ENCODE results near the gene CAMKMT.
"Not testable (repeated sequence)": the region's sequence is repeated elsewhere in the genome, so short reads cannot be mapped to it uniquely, and the experiment has no call there.

Gene CAMKMT

DNA sequence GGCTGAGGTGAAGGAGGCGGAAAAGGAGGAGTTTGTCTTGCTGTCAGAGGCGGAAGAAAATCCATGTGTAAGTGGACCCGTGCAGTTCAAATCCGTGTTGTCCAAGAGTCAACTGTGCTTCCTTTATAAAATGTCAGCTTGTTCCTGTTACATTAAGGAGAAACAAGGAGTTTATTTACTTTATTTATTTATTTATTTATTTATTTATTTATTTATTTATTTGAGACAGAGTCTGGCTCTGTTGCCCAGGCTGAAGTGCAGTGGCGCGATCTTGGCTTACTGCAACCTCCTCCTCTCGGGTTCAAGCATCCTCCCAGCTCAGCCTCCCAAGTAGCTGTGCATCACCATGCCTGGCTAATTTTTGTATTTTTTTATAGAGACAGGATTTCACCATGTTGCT lies 143.9 kb downstream of the CAMKMT start:
- not testable (repeated sequence) for DNase-seq (ENCODE audit: low spot score)

GRCh38 chr2:44510246-44510645 lies 148.5 kb downstream of the CAMKMT start:
- no peak for DNase-seq (ENCODE audit: low spot score)

- DNase-seq (ENCODE audit: low spot score), result no peak
Observed at GRCh38 chr2:44515416-44515815, 153.7 kb downstream of the CAMKMT start.

DNA sequence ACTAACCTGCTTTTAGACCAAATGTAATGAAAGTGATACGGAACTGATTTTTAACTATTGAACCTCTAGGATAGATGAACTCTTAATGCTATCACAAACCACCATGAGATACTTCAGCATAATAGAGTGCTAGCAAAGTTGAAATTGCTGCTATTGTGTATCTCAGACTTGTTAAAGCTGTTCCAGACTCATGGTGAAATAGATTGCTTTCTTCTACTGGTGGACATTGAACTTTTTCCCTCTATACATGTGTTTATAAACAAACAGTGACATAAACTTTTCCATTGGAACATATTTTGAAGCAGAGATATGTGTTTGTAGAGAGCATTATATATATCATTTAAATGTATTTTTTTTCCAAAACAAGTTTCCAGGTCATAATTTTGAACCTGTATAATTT lies 157.3 kb downstream of the CAMKMT start:
- no peak for DNase-seq (ENCODE audit: low spot score)

GRCh38 chr2:44522846-44523245 lies 161.1 kb downstream of the CAMKMT start:
- no peak for DNase-seq (ENCODE audit: low spot score)

DNA sequence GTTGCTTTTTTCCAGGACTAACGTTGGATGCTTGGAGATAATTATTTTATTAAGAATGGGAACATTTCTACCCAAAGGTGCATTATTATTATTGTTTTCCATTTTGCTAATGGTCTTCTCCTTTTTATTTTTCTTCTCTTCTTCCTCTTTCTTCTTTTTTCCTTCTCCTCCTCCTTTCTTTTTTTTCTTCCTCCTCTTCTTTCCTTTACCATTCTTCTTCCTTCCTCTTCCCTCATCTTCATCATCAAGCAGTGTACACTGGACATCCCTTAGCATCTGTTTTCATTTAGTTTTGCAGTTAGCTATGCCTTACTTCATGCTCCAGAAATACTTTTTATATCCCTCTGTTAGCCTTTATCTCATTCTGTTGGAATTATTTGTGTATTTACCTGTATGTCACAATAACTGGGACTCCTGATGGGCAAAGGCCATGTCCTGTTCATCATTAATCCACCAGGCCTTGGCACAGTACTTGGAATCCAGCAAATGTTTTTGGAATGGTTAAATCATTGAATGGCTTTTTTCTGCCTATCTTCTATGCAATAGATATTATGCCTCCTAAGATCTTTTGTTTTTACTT lies 162.7 kb downstream of the CAMKMT start:
- no peak for DNase-seq (ENCODE audit: low spot score)

DNA sequence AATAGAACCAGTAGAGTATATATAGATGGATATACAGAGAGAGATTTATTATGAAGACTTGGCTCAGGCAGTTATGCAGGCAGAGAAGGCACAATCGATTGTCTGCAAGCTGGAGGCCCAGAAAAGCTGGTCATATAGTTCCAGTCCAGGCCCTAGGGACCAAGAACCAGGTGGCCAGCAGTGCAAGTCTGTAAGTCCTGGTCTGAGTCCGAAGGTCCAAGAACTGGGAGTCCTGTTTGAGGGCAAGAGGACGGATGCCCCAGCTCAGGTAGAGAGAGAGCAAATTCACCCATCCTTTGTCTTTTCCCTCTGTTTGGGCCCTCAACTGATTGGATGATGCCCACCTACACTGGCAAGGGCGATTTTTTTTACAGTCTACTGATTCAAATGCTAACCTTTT lies 164.6 kb downstream of the CAMKMT start:
- no peak for DNase-seq (ENCODE audit: low spot score)

- no peak for DNase-seq (ENCODE audit: low spot score)
Observed at GRCh38 chr2:44528595-44528994, 166.8 kb downstream of the CAMKMT start.

DNA sequence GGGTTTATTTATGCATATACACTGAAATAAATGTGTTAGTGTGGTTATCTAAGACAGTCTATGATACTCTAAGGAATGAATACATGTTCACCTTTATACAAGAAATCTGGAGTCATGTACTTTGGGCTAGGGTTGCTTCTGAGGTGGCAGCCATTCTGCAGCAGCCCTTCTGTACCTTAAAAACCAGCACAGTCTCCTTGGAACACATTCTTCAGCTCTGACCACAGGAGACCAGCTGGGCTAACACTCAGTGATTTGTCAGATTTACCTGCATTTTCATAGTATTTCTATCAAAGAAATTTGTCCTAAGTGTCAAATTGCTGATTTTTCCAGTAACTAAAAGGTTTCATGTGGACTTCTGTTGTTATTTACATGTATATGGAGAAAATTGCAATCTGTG lies 167.7 kb downstream of the CAMKMT start:
- DNase-seq (ENCODE audit: low spot score), result no peak

DNA sequence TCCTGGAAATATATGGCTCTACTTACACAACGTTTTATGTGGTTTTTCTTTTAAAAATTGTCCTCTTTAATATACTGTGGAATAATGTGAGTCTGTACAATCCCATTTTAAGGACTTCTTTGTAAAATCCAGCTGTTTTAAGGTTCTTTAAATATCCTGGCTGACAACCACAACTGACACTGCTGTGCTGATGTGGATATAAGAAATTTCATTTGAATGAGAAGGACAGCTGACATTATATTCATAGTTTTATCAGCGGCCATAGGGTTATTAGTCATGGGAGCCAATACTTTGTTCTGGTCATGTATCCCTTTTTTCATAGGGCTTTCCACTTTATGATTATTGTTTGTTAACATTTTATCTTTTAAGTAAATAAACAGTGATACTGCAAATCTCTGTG lies 169.5 kb downstream of the CAMKMT start:
- no peak for DNase-seq (ENCODE audit: low spot score)

DNA sequence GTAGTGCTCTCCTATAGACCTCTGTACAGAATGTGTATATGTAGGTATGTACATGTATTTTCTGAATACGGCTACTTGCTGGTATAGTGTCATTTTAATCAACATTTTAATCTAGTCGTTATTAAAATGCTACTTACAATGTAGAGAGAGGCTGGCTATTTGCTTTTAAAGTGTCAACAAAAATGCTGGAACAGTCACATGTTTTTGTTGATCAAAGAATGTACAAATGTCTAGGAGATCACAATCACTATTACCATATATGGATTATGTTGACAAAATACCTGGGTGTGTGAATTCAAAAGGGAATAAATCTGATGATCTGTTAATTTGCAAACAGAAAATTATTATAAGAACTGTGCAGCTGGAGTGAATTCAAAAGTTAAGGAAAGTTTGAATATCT lies 170.3 kb downstream of the CAMKMT start:
- no peak for DNase-seq (ENCODE audit: low spot score)

GRCh38 chr2:44533508-44533907 lies 171.8 kb downstream of the CAMKMT start:
- no peak for DNase-seq (ENCODE audit: low spot score)

DNA sequence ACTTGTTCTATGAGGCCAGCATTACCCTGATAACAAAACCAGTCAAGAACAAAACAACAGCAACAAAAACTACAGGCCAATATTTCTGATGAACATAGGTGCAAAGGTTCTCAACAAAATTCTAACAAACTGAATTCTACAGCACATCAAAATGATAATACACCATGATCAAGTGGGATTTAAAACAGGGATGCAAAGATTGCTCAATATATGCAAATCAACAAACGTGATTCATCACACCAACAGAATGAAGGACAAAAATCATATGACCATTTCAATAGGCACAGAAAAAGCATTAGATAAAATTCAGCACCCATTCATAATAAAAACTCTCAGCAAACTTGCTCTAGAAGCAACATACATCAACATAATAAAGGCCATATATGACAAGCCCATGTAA lies 173.6 kb downstream of the CAMKMT start:
- DNase-seq (ENCODE audit: low spot score), result no peak

- no peak for DNase-seq (ENCODE audit: low spot score)
Observed at GRCh38 chr2:44537264-44537663, 175.5 kb downstream of the CAMKMT start.

GRCh38 chr2:44542520-44542919 lies 180.8 kb downstream of the CAMKMT start:
- no peak for DNase-seq (ENCODE audit: low spot score)

DNA sequence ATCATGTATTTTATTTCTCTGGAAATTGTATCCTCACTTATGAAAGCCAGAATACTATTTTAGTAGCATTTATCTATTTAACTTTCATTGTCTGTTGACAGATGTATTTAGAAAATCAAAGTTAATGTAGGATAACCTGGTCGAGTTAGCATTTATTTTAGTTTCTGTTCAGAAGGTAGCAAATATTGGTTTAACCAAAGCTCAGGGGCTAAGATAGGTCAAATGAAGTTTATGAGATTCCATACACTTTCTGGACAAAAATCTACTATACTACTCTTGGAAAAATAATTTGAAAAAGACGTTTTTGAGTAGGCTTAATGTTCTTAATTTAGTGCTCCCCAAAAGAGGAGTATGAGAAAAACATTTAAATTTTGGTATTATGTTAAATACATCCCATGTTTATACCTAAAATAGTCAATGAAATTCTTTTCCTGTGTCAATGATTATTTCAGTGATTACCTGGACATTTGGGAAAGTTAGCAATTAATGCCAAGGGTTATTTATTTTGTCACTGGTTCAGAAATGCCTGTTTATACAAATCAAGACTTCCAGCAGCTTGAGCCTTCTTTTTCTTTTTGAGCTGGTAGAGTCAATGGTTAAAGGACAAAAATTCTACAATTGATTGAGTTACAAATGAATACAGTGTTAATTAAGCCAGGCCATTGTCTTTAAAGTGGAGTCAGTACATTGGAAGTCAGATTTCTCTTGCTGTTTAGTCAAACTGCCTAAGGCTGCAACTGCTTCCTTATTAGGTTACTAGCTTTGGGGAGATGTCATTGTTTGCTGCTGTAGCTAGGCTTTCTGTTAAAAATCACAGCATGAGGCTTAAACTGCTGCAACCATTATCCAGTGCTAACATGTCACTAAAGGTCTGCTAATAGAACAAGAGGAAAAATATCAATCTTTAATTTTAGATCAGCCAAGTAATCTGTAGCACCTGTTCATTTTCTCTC lies 182.3 kb downstream of the CAMKMT start:
- DNase-seq (ENCODE audit: low spot score), result peak; percentile 9

DNA sequence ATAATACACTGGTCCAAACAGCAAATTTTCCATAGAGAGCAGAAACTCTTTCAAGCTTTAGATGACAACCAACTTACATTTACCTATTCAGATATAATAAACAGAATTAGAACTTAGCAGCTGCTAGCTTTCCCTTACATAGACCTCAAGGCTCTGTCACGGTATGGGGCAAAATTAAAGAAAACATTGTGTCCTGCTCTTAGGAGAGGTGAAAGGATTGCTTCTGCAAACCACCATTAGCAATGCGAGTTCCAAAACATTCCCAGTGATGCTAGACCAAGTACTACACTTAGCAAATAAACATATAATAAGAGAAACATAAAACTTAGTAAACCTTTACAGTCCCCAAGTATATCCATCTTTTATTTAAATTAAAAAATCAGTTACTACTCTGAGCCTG lies 183.3 kb downstream of the CAMKMT start:
- DNase-seq (ENCODE audit: low spot score), result no peak

DNA sequence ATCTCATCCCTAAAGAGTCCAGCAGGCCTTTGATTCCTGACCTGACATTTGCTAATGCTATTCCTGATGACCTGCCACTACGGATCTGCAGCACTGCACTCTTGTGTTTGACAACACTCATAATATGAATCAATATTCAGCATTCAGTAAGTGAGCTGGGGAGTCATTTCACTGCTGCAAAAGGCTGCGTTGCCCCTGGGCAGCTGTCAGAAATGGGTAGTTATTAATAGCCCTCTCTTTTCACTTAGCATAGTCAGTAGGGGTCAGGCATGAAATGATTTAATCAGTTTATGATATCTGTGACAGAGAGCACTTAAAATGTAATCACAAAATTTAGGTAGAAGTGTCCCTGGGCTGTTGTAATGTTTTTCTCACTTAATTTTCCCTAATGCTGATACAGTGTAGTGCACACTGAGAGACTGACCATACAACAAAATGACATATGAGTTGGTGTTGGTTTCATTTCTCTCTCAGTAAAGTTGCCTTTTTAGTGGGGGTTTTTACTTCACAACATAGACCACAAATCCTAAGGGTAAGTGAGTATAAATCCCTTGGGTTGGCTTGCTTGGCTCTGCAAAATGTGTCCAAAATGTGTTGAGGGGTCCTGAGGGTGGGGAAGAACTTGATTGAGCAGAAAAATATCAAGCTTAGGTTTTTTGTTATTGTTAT lies 184.8 kb downstream of the CAMKMT start:
- no peak for DNase-seq (ENCODE audit: low spot score)

- peak; percentile 25 for DNase-seq (ENCODE audit: low spot score)
Observed at GRCh38 chr2:44547718-44548117, 186.0 kb downstream of the CAMKMT start.

DNA sequence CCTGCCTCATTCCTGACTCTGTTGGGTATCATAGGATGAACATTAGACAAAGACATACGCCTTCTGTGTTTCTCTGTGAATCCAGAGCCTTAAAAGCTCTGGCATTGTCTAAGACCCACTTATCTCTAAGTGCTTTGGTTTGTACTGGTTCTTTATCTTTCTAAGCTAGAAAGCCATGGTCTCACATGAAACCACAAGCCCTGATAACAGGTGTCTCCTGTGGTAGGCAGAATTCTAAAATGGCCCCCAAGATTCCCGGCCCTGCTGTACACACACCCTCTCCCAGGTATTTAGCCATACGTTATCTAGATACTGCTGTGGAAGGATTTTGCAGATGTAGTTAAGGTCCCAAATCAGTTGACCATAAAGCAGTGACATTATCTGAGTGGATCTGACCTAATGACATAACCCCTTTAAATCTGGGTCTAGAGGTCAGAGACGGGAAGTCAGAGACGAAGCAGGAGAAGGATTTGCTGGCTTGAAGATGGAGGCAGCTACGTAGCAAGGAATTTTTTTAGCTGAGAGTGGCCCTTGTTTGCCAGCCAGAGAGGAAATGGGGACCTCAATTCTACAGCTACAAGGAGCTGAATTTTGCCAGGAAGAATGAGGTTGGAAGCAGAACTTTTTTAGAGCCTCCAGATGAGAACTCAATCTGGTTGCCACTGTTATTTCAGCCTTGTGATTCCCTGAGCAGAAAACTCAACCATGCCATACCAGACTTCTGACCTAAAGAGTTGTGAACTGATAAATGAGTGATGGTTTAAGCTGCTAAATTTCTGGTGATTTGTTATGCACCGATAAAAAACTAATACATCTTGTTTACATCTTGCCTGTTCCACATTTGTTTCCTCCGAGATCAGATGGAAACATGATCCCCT lies 186.7 kb downstream of the CAMKMT start:
- no peak for DNase-seq (ENCODE audit: low spot score)

DNA sequence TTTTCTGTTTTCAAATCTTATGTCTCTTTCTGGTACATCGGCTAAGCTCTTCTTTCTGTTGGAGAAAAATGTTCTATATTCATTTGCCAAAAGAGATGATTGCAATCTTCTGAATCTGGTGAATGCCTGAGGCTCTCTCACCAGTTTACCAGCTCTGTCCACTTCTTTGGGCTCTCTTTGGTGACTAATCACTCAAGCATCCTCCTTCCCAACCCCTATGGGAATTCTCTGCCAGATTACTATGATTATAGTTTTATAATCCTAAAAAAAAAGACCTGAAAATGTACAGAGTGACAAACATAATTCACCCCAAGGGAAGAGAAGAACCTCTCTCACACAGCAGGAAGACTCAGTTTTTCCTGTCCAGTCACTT lies 187.3 kb downstream of the CAMKMT start:
- DNase-seq (ENCODE audit: low spot score), result no peak

DNA sequence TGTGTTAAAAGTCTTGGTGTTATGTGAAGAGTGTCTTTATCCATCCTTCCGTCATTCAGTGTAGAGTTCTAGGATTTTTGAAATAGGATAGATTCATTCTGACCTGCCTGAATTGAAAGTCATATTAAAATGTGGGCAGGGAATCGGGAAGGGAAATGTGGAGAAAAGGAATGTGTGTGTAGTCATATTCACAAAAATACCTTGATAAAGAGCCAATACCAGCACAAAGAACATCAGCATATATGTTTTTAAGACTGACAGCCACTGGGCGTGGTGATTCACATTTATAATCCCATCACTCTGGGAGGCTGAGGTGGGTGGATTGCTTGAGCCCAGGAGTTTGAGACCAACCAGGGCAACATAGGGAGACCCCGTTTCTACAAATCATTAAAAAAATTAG lies 188.1 kb downstream of the CAMKMT start:
- DNase-seq (ENCODE audit: low spot score), result no peak
